KOPT-K1 (cell line): ENCODE data around the gene ACO1.

ENCODE experiments used
- H3K27ac ChIP-seq: fragments of 200-600 bp; sonication (generic); 2 replicates; pipeline ENCODE4 v1.5.1; 2016; ENCODE audit warnings: antibody characterized with exemption, mild to moderate bottlenecking, low read depth, low read length; ENCODE audit not compliant: poor library complexity, severe bottlenecking
- H3K36me3 ChIP-seq: fragments of 200-600 bp; sonication (generic); 2 replicates; pipeline ENCODE4 v1.5.1; 2017; ENCODE audit warnings: antibody characterized with exemption, mild to moderate bottlenecking, low read length, moderate library complexity; ENCODE audit not compliant: insufficient read depth
- H3K9me3 ChIP-seq: fragments of 200-600 bp; sonication (generic); 2 replicates; pipeline ENCODE4 v1.5.1; 2017; ENCODE audit warnings: antibody characterized with exemption, low read length, mild to moderate bottlenecking; ENCODE audit not compliant: insufficient read depth, poor library complexity, severe bottlenecking

Gene ACO1

DNA sequence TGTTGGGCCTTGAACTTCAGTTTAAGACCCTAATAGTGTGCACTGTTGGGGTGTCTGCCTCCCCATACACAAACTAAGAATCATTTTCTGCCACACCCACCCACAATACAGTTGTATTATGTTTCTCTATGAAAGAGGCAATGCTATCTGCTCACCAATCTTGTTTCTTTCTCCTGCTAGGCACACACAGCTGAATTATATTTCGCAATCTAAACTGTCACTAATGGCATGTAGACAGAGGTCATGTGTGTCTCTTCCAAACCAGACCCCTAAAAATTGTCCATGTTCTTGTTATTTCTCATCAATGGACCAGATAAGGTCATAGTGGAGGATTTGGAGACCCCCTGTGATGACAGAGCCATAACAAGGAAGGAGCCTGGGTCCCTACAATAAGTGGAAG, 84.3 kb downstream of the ACO1 start:
- Histone ChIP-seq H3K36me3 (peaks cover 70% of the 10 kb centered on the region), H3K27ac (no peak overlapping the region), H3K9me3 (no peaks in the 10 kb centered on the region)

DNA sequence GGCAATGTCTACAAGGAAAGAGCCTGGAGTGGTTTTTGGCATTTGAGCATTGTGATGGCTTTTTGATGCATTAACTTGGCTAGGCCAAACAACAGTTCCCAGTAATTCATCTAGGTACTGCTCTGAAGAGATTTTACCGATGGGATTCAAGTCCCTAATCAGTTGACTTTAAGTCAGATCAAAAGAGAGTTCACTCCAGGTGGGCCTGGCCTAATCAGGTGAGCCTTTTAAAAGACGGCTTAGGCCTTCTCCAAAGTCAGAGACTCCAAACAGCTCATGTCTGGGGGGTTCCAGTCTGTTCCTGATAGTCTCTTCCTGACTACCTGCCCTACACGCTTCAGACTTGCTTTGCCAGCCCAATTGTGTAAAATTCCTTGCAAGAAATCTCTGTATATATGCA, 87.9 kb downstream of the ACO1 start:
- H3K36me3 ChIP-seq = peaks cover 69% of the 10 kb centered on the region
- no peak overlapping the region for H3K27ac ChIP-seq
- H3K9me3 ChIP-seq = no peaks in the 10 kb centered on the region

DNA sequence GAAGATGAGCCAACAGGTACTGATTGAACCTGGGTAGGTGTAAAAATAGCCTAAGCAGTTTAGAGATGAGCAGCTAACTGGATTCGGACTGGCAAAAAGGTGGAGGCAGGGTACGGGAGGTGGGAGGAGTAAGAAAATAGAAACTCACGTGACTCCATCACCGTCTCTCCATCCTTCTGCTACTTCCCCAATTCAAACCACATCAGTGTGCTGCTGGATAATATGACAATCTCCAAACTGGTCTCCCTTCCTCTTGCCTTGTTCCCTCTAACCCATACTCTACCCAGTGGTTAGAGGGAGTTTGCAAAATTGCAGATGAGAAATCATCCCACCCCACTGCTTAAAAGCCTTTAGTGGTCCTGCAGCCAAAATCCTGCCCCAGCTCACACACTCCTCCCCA, 98.9 kb downstream of the ACO1 start:
- peaks cover 88% of the 10 kb centered on the region for H3K36me3 ChIP-seq
- H3K9me3 ChIP-seq = no peaks in the 10 kb centered on the region
- no peak overlapping the region for H3K27ac ChIP-seq

DNA sequence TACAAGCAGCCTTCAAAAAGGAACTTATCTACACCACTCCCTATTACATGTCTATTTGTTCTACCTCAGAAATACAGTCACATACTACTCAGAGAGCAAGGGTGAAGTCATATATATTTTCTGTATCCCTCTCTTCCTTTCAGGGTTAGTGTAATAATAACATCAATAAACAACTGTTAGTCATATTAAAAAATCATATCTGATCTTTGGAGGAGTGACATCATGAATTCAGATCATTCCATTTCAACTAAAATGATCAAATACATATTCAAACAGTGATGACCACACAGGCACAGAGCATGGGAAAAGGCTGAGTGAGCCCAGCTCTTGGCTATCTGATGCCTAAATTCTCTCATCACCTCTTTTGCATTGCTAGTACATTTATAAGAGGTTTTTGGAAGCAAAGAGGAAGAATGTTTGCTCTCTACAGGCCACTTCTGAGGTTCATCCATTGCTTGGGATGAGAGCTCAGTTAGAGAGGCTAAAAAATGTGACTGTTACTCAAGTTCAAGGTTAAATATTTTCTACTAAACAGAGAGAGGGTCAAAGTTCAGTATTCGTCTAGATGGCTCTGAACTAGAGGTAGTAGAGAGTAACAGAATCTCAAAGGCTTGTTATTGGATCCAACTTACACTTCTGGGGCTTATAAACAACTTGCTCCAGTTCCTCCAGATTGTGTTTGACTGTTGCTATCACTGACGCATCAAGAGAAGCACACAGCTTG, 102.6 kb downstream of the ACO1 start:
- Histone ChIP-seq H3K9me3 (no peaks in the 10 kb centered on the region), H3K36me3 (peaks cover 83% of the 10 kb centered on the region), H3K27ac (no peak overlapping the region)

DNA sequence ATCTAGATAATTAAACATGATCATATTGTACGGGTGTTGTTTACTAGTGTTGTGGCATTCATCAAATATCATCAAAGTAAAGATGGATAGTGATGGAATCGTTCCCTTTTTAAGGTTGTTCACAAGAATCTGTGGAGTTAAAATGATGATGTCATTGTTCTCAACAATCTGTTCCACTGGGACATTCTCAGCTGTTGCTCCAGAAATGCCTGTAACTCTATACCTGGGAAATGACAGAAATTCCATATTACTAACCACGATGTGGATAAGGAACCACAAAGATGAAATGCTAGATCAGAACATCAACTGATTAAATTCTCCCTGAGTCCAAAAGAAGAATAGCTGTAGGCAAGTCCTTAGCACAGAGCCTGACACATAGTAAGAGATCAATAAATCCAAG, 103.5 kb downstream of the ACO1 start:
- no peaks in the 10 kb centered on the region for H3K9me3 ChIP-seq
- H3K36me3 ChIP-seq = peaks cover 79% of the 10 kb centered on the region
- no peak overlapping the region for H3K27ac ChIP-seq

DNA sequence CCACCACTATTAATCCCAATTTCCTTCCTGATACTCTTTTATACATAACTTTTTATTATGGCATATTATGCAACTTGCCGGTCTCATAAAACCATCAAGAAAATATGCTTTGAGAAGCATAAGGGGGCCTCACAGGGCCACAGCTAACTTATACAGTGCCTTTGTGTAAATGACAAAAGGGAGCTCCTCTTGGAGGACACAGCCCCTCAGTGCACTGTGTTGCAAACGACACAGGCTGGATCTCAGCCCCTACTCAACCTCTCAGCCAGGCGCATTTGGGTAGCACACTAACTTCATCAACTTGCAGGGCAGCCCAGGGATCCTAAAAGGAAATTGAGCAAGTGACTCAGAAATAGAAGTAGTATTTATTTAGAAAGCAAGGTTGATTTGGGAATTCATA, 106.2 kb downstream of the ACO1 start:
- Histone ChIP-seq H3K9me3 (no peaks in the 10 kb centered on the region), H3K36me3 (peaks cover 59% of the 10 kb centered on the region), H3K27ac (no peak overlapping the region)

DNA sequence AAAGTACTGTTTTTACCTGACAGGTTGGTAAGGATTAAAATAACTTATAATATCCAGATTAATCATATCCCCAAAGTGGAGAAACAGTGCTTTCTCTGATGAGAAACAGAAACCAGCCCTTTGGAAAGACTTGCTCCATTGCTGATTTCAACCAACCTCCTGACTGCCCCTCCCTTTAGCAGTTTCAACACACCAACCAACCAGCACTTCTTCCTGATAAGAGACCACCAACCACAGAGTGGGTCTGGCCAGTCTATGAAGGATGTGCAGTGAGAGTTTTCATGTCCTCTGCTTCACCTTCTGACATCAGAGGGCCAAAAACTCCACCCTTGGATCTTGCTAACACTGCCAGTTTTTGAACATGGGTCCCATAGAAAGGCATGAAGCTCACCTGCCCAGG, 113.5 kb downstream of the ACO1 start:
- H3K9me3 ChIP-seq = no peaks in the 10 kb centered on the region
- H3K27ac ChIP-seq = no peak overlapping the region
- H3K36me3 ChIP-seq = peaks cover 43% of the 10 kb centered on the region

DNA sequence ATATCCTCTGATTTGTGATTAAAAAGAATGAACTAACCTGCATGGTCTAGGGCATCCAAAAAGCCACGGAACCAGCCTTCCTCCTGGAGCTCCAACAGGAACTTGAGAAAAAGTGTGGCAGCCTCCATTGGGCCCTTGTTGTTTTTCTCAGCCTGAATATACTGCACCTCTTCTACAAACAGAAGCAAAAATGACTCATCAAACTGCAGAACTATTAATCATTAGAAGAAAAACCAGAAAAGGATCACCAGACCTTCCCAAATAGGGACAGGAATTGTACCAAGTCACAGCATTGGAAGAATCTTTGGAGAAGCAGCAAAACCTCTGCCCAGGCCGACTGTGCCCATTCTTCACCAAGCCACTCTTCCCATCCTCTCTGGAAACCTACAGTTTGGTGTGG, 116.3 kb downstream of the ACO1 start:
- no peak overlapping the region for H3K27ac ChIP-seq
- H3K9me3 ChIP-seq = no peaks in the 10 kb centered on the region
- H3K36me3 ChIP-seq = peaks cover 37% of the 10 kb centered on the region

DNA sequence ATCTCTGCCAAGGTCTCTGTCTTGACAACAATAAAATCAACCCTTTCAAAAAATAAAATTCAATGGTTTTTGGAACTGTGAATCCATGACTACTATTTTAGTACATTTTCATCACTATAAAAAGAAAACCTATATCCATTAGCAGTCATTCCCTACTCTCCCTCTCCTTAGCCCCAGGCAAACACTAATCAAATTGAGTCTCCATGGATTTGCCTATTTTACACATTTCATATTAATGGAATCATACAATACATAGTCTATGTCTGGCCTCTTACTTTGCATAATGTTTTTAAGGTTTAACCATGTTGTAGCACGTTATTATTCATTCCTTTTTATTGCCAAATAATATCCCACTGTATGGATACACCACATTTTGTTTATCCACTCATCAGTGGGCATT, 117.4 kb downstream of the ACO1 start:
- no peaks in the 10 kb centered on the region for H3K9me3 ChIP-seq
- no peak overlapping the region for H3K27ac ChIP-seq
- H3K36me3 ChIP-seq = peaks cover 27% of the 10 kb centered on the region

DNA sequence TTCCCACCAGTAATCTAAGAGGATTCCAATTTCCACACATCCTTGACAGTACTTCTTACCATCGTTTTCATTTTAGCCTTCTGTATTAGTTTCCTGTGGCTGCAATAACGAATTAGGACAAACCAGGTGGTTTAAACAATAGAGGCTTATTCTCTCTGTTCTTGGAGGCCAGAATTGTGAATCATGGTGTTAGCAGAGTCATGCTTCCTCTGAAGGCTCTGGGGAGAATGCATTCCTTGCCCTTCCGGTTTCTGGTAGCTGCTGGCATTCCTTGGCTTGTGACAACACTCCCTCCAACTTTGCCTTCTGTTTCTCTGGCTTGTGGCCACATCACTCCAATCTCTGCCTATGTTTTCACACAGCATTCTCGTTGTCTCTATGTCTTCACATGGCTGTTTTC, 118.0 kb downstream of the ACO1 start:
- Histone ChIP-seq H3K9me3 (no peaks in the 10 kb centered on the region), H3K36me3 (peaks cover 27% of the 10 kb centered on the region), H3K27ac (no peak overlapping the region)

DNA sequence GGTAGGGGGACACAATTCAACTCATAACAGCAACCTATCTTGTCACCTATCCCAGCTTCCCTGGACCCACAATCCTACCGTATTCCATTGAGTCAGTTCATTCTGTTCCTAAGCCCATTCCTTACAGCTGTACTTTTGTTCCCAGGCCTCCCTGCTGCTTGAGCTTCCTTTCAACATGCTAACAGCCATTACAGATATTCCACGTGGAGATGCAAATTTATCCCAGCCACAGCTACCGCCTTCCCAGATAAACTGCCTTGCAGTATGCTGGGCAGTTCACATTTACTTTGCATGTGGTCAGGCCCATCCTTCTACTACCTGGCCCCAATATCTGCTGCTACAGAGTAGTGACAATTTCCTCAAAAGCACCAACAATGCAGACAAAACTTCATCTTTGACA, 118.6 kb downstream of the ACO1 start:
- Histone ChIP-seq H3K9me3 (no peaks in the 10 kb centered on the region), H3K36me3 (peaks cover 24% of the 10 kb centered on the region), H3K27ac (no peak overlapping the region)
